Hepatocyte (in vitro differentiated cells): ENCODE measurements around the gene PORCN. TPM values are rescaled to one million over a fixed set of nuclear protein-coding genes. Genes with fewer than 3 reads are reported as not detected.

ENCODE experiments used
- DNase-seq: peaks from one replicate; pipeline ENCODE4 v3.0.0-alpha.2; 2016; ENCODE audit warnings: low spot score
- H2AFZ ChIP-seq: fragments of 200-600 bp; sonication (generic); 2 replicates; pipeline ENCODE4 v1.6.0; 2016; ENCODE audit warnings: antibody characterized with exemption, mild to moderate bottlenecking
- H3K27ac ChIP-seq: fragments of 200-600 bp; sonication (generic); 2 replicates; pipeline ENCODE4 v1.5.1; 2016; ENCODE audit warnings: mild to moderate bottlenecking
- H3K27me3 ChIP-seq: fragments of 200-600 bp; sonication (generic); 2 replicates; pipeline ENCODE4 v1.6.1; 2016
- H3K36me3 ChIP-seq: fragments of 200-600 bp; sonication (generic); replicated peaks from 2 replicates; pipeline ENCODE4 v1.5.1; 2016; ENCODE audit warnings: low read depth; ENCODE audit not compliant: insufficient read depth
- H3K4me1 ChIP-seq: fragments of 200-600 bp; sonication (generic); 2 replicates; pipeline ENCODE4 v1.5.1; 2016; ENCODE audit warnings: mild to moderate bottlenecking, moderate library complexity; ENCODE audit not compliant: insufficient read depth
- H3K4me2 ChIP-seq: fragments of 200-600 bp; sonication (generic); 2 replicates; pipeline ENCODE4 v1.6.0; 2016
- H3K4me3 ChIP-seq: fragments of 200-600 bp; sonication (generic); 2 replicates; pipeline ENCODE4 v1.5.1; 2016; ENCODE audit warnings: mild to moderate bottlenecking
- H3K79me2 ChIP-seq: fragments of 200-600 bp; sonication (generic); 2 replicates; pipeline ENCODE4 v1.6.0; 2017; ENCODE audit warnings: mild to moderate bottlenecking
- H3K9me2 ChIP-seq: fragments of 200-600 bp; sonication (generic); replicated peaks from 2 replicates; pipeline ENCODE4 v1.6.0; 2017; ENCODE audit warnings: mild to moderate bottlenecking; ENCODE audit not compliant: insufficient read depth
- H3K9me3 ChIP-seq: fragments of 200-600 bp; sonication (generic); 2 replicates; pipeline ENCODE4 v1.5.1; 2016; ENCODE audit warnings: low read depth, mild to moderate bottlenecking
- H4K20me1 ChIP-seq: fragments of 200-600 bp; sonication (generic); 2 replicates; pipeline ENCODE4 v1.6.0; 2016; ENCODE audit warnings: mild to moderate bottlenecking; ENCODE audit not compliant: insufficient read depth, poor library complexity, severe bottlenecking
- EZH2 ChIP-seq: fragments of 200-600 bp; sonication (generic); IDR thresholded peaks from 2 replicates; pipeline ENCODE4 v1.6.1; 2016; ENCODE audit warnings: antibody characterized with exemption, mild to moderate bottlenecking, borderline replicate concordance
- EZH2phosphoT487 ChIP-seq: fragments of 200-600 bp; sonication (generic); IDR thresholded peaks from one replicate; pipeline ENCODE4 v1.6.1; 2018; ENCODE audit warnings: antibody characterized with exemption, mild to moderate bottlenecking, low read depth, moderate library complexity; ENCODE audit not compliant: unreplicated experiment, severe bottlenecking
- WGBS: methylation state at CpG from one replicate; pipeline ENCODE4 v1.1.6; 2016; ENCODE audit warnings: low lambda C conversion rate; ENCODE audit errors: missing lambda C conversion rate; 5-methylcytosine and 5-hydroxymethylcytosine counted together
- polyA plus RNA-seq: library from polyadenylated mRNA; unstranded; fragments of >200 nt; fragmentation: Nextera tagmentation; extraction: Ambion mirVana; gene quantifications from 2 replicates; pipeline ENCODE4 v1.2.1, GENCODE V29; 2016
- total RNA-seq: library from RNA; depleted of rRNA; stranded (reverse); fragments of >200 nt; gene quantifications from 2 replicates; pipeline ENCODE4 v1.2.3, GENCODE V29; 2014
- TF ChIP-seq, protein P1 (sequence below): fragments of 200-600 bp; sonication (generic); IDR thresholded peaks from 2 replicates; pipeline ENCODE4 v1.5.1; 2016; ENCODE audit warnings: antibody characterized with exemption, mild to moderate bottlenecking; ENCODE audit not compliant: poor library complexity

Gene PORCN
- total and polyA plus RNA-seq, 2 experiments from 2014 or later, result 7.9 to 12.8 TPM

DNA sequence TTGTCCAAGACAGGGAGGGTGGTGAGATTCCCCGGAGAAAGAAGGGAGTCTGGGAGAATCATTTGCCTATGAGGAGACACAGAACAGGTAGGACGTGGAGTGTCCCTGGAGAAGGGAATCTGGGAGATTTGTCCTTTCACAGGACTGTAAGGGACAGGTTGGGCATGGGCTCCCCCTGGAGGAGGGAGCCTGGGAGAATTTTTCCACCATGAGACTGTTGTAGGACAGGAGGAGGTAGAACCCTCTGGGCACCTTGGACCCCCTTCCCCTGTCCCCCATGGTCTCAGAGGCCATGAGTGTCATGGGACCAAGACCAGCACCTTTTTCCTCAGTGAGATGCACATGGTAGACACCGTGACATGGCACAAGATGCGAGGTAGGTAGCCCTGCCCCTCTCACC, 2.8 kb downstream of the PORCN start:
- Histone ChIP-seq H2AFZ (no peak overlapping the region), H3K36me3 (no peaks in the 10 kb centered on the region), H3K79me2 (no peaks in the 10 kb centered on the region), H3K4me1 (no peaks in the 10 kb centered on the region), H3K4me3 (no peak overlapping the region), H3K27me3 (no peaks in the 10 kb centered on the region), H3K4me2 (no peak overlapping the region), H3K9me3 (no peaks in the 10 kb centered on the region), H3K9me2 (no peaks in the 10 kb centered on the region), H3K27ac (no peak overlapping the region), H4K20me1 (no peaks in the 10 kb centered on the region)
- WGBS, result 76% methylated on average over 3 of the region's 4 CpGs
- TF ChIP-seq EZH2, result no peak
- TF ChIP-seq, protein P1, sequence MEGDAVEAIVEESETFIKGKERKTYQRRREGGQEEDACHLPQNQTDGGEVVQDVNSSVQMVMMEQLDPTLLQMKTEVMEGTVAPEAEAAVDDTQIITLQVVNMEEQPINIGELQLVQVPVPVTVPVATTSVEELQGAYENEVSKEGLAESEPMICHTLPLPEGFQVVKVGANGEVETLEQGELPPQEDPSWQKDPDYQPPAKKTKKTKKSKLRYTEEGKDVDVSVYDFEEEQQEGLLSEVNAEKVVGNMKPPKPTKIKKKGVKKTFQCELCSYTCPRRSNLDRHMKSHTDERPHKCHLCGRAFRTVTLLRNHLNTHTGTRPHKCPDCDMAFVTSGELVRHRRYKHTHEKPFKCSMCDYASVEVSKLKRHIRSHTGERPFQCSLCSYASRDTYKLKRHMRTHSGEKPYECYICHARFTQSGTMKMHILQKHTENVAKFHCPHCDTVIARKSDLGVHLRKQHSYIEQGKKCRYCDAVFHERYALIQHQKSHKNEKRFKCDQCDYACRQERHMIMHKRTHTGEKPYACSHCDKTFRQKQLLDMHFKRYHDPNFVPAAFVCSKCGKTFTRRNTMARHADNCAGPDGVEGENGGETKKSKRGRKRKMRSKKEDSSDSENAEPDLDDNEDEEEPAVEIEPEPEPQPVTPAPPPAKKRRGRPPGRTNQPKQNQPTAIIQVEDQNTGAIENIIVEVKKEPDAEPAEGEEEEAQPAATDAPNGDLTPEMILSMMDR, result peak; percentile 34
- no peak for DNase-seq

DNA sequence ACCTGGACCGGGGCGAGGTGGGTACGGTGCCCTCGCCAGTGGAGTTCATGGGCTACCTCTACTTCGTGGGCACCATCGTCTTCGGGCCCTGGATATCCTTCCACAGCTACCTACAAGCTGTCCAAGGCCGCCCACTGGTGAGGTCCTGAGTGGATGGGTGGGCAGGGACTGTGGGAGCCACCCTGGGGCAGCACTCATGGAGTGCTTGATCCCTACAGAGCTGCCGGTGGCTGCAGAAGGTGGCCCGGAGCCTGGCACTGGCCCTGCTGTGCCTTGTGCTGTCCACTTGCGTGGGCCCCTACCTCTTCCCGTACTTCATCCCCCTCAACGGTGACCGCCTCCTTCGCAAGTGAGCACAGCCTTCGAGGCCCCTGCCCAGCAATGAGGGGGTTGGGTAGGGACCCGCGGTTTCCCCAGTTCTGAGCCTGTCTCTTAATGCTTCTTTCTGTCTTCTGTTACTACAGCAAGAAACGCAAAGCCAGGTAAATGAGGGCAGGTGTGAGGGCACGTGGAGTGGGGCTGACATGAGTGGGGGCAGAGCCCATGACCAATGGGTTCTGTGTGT, 3.7 kb downstream of the PORCN start:
- TF ChIP-seq EZH2, result no peak
- TF ChIP-seq, protein P1, result no peak
- no peak for TF ChIP-seq EZH2phosphoT487

DNA sequence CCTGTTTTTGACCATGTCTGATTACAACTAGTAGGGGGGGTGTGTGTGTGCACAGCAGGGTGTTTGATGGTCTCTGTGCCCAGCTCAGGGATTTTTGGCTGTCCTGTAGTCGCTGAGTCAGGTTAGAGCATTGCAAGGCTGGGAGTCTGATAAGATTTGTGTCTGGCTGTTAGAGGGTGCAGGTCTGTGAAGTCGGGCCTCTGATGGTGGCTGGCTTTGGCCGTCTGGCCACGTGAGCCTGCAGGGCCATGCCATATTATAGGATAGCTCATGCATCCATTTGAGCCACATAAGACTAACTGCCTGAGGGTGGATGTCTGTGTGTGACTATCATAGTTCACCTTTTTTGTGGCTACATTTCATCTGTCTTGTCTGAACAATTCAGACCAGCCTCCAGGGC, 4.9 kb downstream of the PORCN start:
- 66% methylated on average over 4 of the region's 4 CpGs for WGBS
- H3K27me3 ChIP-seq, result no peaks in the 10 kb centered on the region
- TF ChIP-seq EZH2 (no peak), EZH2phosphoT487 (no peak)
- TF ChIP-seq, protein P1, result no peak
- no peaks in the 10 kb centered on the region for H3K9me3 ChIP-seq
- no peaks in the 10 kb centered on the region for H3K4me1 ChIP-seq
- H3K36me3 ChIP-seq, result no peaks in the 10 kb centered on the region
- no peak overlapping the region for H3K4me3 ChIP-seq
- no peaks in the 10 kb centered on the region for H3K79me2 ChIP-seq
- no peaks in the 10 kb centered on the region for H4K20me1 ChIP-seq
- H3K27ac ChIP-seq, result no peak overlapping the region
- H3K9me2 ChIP-seq, result no peaks in the 10 kb centered on the region
- no peak overlapping the region for H2AFZ ChIP-seq
- H3K4me2 ChIP-seq, result no peak overlapping the region
- DNase-seq, result no peak

More for the DNA sequence above, 3.7 kb downstream of the PORCN start:
- no peaks in the 10 kb centered on the region for H3K4me1 ChIP-seq
- H3K9me2 ChIP-seq, result no peaks in the 10 kb centered on the region
- H3K4me2 ChIP-seq, result no peak overlapping the region
- 90% methylated on average over 20 of the region's 20 CpGs for WGBS
- H4K20me1 ChIP-seq, result no peaks in the 10 kb centered on the region
- H2AFZ ChIP-seq, result no peak overlapping the region
- H3K9me3 ChIP-seq, result no peaks in the 10 kb centered on the region
- H3K27ac ChIP-seq, result no peak overlapping the region
- H3K4me3 ChIP-seq, result no peak overlapping the region
- no peaks in the 10 kb centered on the region for H3K27me3 ChIP-seq
- no peaks in the 10 kb centered on the region for H3K79me2 ChIP-seq
- no peaks in the 10 kb centered on the region for H3K36me3 ChIP-seq
- DNase-seq, result no peak
